ENCODE results near the gene PTPRG.

Gene PTPRG

DNA sequence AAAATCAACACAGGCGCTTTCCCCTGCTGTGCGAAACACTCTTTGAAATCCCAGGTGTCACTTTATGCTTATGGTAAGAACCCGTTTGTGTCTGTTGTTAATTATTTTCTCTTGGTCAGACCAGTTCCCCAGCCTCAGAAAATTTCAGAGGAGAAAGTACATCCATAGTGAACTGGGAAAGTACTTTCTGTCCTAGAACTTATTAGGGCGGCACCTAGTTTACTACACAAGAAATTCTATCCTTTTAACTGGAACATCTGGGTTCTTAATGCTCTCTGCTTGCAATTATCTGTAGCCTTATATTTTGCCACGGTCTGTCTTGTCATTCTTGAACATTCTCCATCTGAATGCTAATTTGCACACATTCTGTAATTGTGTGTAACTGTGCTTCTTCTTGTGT lies 215.0 kb downstream of the PTPRG start:
- TF ChIP-seq, protein P1, sequence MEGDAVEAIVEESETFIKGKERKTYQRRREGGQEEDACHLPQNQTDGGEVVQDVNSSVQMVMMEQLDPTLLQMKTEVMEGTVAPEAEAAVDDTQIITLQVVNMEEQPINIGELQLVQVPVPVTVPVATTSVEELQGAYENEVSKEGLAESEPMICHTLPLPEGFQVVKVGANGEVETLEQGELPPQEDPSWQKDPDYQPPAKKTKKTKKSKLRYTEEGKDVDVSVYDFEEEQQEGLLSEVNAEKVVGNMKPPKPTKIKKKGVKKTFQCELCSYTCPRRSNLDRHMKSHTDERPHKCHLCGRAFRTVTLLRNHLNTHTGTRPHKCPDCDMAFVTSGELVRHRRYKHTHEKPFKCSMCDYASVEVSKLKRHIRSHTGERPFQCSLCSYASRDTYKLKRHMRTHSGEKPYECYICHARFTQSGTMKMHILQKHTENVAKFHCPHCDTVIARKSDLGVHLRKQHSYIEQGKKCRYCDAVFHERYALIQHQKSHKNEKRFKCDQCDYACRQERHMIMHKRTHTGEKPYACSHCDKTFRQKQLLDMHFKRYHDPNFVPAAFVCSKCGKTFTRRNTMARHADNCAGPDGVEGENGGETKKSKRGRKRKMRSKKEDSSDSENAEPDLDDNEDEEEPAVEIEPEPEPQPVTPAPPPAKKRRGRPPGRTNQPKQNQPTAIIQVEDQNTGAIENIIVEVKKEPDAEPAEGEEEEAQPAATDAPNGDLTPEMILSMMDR (conservative IDR thresholded peaks at IDR 0.05; ENCODE audit: low read depth): no peak
- H3K27ac ChIP-seq: no peak overlapping the region
- no peak for DNase-seq (ENCODE audit: low spot score)
- ChIA-PET POLR2A (ENCODE audit: low non-redundant PET) (no interaction called here), CTCF (no interaction called here)

DNA sequence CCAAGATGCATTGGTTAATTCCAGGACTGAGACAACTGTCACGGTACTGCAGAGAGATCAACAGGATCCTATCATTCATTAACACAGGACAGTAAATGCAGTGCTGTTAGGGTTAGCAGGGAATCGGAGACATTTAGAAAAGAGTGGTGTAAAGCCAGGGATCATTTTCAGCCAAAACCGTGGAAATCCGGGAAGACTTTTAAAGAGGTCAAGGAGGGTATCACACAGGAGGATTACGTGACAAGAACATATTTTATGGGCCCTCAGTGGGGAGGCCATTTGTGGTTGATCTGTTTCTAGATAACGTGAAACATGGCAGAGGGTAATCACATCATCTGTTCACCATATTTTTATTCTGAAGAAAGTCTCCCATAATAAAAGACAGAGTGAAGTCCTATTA lies 216.1 kb downstream of the PTPRG start:
- CTCF ChIA-PET: no interaction called here
- TF ChIP-seq, protein P1 (conservative IDR thresholded peaks at IDR 0.05; ENCODE audit: low read depth): no peak
- H3K27ac ChIP-seq: no peak overlapping the region
- no peak for DNase-seq (ENCODE audit: low spot score)
- POLR2A ChIA-PET (ENCODE audit: low non-redundant PET): no interaction called here

DNA sequence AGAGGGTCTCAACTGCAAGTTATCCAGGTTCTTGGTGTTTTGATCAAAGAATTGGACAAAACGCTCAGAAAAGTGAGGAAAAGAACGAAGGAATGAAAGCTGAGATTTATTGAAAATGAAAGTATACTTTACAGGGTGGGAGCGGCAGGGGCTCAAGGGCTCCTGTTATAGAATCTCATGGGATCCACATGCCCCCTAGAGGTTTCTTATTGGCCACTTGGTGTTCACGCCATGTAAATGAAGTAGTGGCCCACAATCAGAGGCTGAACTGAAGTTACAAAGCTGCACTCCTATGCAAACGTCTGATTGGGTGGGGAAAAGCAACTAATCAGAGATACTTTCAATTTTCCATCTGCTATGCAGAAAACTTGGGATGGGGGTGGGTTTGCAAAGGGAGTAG lies 216.7 kb downstream of the PTPRG start:
- ChIA-PET POLR2A (ENCODE audit: low non-redundant PET) (no interaction called here), CTCF (no interaction called here)
- DNase-seq (ENCODE audit: low spot score): no peak

DNA sequence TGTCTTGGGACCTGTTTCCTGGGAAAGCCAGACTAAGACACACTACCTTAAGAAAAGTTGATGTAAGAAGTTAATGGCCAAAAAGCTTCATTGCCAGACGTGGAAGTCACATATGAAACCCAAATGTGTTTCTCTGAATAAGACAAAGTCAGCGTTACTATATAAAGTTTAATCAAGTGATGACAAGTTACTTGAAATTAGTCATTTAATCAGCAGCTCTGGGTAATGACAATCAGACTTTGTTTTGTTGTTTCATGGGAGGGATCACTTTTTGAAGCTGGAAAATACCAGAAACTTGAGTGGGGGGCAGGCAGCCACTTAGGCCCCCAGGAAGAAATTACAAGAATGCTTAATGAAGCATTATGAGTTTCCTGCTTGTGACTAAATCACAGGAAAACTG lies 218.6 kb downstream of the PTPRG start:
- TF ChIP-seq, protein P1 (conservative IDR thresholded peaks at IDR 0.05; ENCODE audit: low read depth): no peak
- ChIA-PET POLR2A (ENCODE audit: low non-redundant PET) (no interaction called here), CTCF (no interaction called here)
- H3K27ac ChIP-seq: no peak overlapping the region
- DNase-seq (ENCODE audit: low spot score): no peak

More for the DNA sequence above, 216.7 kb downstream of the PTPRG start:
- TF ChIP-seq, protein P1 (conservative IDR thresholded peaks at IDR 0.05; ENCODE audit: low read depth): no peak
- H3K27ac ChIP-seq: no peak overlapping the region

DNA sequence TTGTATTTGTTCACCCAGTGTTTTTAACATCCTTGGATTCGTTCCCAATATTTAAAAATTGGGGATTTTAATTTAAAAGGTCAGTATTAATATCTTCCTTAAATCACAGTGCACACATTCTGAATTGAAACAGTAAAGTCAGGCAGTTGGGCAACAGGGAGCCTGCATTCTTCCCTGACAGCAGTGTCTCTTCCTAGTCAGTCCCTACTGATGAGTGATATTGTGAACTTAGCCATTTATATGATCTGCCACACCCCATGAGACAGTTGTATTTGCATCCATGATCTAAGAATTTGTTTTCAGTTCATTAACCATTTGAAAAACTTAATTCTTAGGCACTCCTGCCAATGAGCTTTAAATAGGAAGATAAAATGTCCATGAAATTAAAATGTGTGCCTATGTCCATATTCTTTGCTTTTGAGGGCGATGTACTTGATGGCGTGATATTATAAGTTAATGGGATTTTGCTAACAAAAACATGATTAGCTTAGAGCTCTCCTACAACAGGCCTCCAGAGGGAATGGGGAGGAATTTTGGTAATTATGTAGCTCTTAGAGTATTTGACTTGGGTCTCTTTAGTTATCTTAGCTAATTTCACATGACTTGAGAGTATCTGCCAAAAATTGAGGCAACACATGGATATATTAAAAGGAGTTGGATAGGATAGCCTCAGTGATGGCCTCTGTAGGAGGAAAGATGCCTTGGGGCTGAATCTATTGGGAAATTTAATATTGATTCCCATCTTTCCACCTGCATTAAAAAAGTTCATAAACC lies 219.3 kb downstream of the PTPRG start:
- CTCF ChIA-PET: interaction anchor here (0.6 kb wide), 1 partner anchor 680 kb away, joined by 4 read pairs; no protein-coding TSS in a partner anchor
- POLR2A ChIA-PET (ENCODE audit: low non-redundant PET): no interaction called here
- no peak for DNase-seq (ENCODE audit: low spot score)

DNA sequence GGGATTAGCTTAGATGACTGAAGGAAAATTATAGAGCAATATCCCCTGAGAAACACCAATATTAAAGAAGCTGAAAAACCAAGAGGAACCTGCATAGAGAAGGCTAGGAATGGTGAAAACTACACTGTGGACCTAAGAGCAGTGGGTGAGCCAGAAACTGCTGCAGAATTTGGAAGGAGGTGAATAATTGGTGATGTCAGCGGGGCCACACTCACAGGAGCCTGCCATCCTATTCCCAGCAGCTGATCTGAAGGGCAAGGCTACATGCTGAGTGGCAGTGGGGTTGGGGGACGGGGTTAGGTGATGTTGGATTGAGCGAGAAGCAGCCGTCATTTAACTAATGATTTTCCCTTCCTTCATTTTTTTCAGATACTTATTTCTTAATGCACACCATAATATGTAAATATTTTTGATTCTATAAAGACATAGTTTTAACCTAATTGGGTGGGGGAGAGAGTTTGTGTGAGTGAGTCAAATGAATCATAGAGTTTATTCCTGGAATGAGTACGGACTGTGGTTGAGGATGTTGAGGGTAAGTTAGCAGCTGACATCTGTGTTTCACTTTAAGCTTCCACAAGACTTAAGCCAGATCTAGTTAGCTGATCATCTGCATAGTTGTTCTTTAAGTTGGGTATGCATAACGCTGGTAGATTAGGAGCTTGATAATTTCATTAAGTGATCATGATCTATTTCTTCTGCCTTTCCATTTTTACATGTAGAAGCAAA lies 222.8 kb downstream of the PTPRG start:
- ChIA-PET CTCF (no interaction called here), POLR2A (ENCODE audit: low non-redundant PET) (no interaction called here)
- no peak for DNase-seq (ENCODE audit: low spot score)
- TF ChIP-seq, protein P1 (conservative IDR thresholded peaks at IDR 0.05; ENCODE audit: low read depth): no peak
- H3K27ac ChIP-seq: no peak overlapping the region

More for the DNA sequence above, 219.3 kb downstream of the PTPRG start:
- TF ChIP-seq, protein P1 (conservative IDR thresholded peaks at IDR 0.05; ENCODE audit: low read depth): no peak
- H3K27ac ChIP-seq: no peak overlapping the region

All from RWPE1 (cell line).